Duodenal mucosa (tissue), 2 donors: ENCODE measurements around the gene EEA1.

Source experiments
- H3K27ac ChIP-seq: one replicate; pipeline ENCODE4 v1.7.0; 2013; ENCODE audit warnings: low read depth, low read length
- H3K27me3 ChIP-seq, 2 donors: one replicate each; pipeline ENCODE4 v1.7.0; 2013; ENCODE audit warnings: low read length in 2 of 2, control low read depth in 1 of 2; ENCODE audit not compliant: insufficient read depth in 2 of 2, control insufficient read depth in 1 of 2
- H3K36me3 ChIP-seq, 2 donors: one replicate each; pipeline ENCODE4 v1.7.0; 2013; ENCODE audit warnings: low read length in 2 of 2, control low read depth in 1 of 2; ENCODE audit not compliant: insufficient read depth in 2 of 2, control insufficient read depth in 1 of 2
- H3K4me1 ChIP-seq, 2 donors: one replicate each; pipeline ENCODE4 v1.7.0; 2013; ENCODE audit warnings: low read length in 2 of 2, control low read depth in 1 of 2; ENCODE audit not compliant: insufficient read depth in 2 of 2, control insufficient read depth in 1 of 2
- H3K4me3 ChIP-seq, 2 donors: one replicate each; pipeline ENCODE4 v1.7.0; 2013; ENCODE audit warnings: low read length in 2 of 2, low read depth in 1 of 2
- H3K9ac ChIP-seq, 2 donors: one replicate each; pipeline ENCODE4 v1.7.0; 2013; ENCODE audit warnings: low read length in 2 of 2, low read depth in 1 of 2
- H3K9me3 ChIP-seq, 2 donors: one replicate each; pipeline ENCODE4 v1.7.0; 2013; ENCODE audit warnings: low read length in 2 of 2, control low read depth in 1 of 2; ENCODE audit not compliant: control insufficient read depth in 1 of 2

EEA1 gene

GRCh38 chr12:92899386-92900001 is 29.6 kb downstream of the EEA1 start:
- no peak overlapping the region for H3K4me3 ChIP-seq
- H3K27me3 ChIP-seq = no peaks in the 10 kb centered on the region
- no peaks in the 10 kb centered on the region for H3K9me3 ChIP-seq
- peaks cover 0 to 5% of the 10 kb centered on the region in 2 donors for H3K4me1 ChIP-seq
- H3K36me3 ChIP-seq = no peaks in the 10 kb centered on the region
- no peak overlapping the region for H3K9ac ChIP-seq
- peak overlapping the region; percentile 8 for H3K27ac ChIP-seq

GRCh38 chr12:92898755-92899154 is 30.3 kb downstream of the EEA1 start:
- peaks cover 0 to 5% of the 10 kb centered on the region in 2 donors for H3K4me1 ChIP-seq

GRCh38 chr12:92897844-92898243 is 31.3 kb downstream of the EEA1 start:
- no peaks in the 10 kb centered on the region for H3K9me3 ChIP-seq
- no peak overlapping the region for H3K9ac ChIP-seq
- no peaks in the 10 kb centered on the region for H3K36me3 ChIP-seq
- peaks cover 0 to 5% of the 10 kb centered on the region in 2 donors for H3K4me1 ChIP-seq
- no peak overlapping the region for H3K4me3 ChIP-seq
- no peaks in the 10 kb centered on the region for H3K27me3 ChIP-seq
- H3K27ac ChIP-seq = no peak overlapping the region

More at GRCh38 chr12:92898755-92899154, 30.3 kb downstream of the EEA1 start:
- no peaks in the 10 kb centered on the region for H3K36me3 ChIP-seq
- no peaks in the 10 kb centered on the region for H3K27me3 ChIP-seq
- no peak overlapping the region for H3K9ac ChIP-seq
- H3K4me3 ChIP-seq = no peak overlapping the region
- H3K27ac ChIP-seq = no peak overlapping the region
- no peaks in the 10 kb centered on the region for H3K9me3 ChIP-seq

GRCh38 chr12:92890601-92891106 is 38.4 kb downstream of the EEA1 start:
- H3K27me3 ChIP-seq = no peaks in the 10 kb centered on the region
- peaks cover 0 to 3% of the 10 kb centered on the region in 2 donors for H3K36me3 ChIP-seq
- no peak overlapping the region for H3K9ac ChIP-seq
- no peak overlapping the region for H3K27ac ChIP-seq
- H3K4me3 ChIP-seq = no peak overlapping the region
- no peaks in the 10 kb centered on the region for H3K4me1 ChIP-seq
- no peaks in the 10 kb centered on the region for H3K9me3 ChIP-seq

DNA sequence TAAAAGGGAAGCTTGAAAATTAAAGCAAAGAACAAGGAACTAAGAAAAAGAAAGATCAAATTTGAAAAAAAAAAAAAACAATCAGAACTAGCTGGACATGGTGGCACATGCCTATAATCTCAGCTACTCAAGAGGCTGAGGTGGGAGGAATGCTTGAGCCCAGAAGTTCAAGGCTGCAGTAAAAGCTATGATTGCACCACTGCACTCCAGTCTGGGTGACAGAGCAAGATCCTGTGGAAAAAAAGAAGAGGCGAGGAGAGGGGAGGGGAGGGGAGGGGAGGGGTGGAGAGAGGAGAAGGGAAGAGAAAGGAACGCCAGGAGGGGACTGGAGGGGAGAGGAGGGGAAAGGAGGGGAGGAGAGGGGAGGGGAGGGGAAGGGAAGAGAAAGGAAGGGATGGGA is 43.0 kb downstream of the EEA1 start:
- H3K4me3 ChIP-seq = no peak overlapping the region
- H3K27me3 ChIP-seq = no peaks in the 10 kb centered on the region
- H3K9me3 ChIP-seq = no peaks in the 10 kb centered on the region
- H3K9ac ChIP-seq = no peak overlapping the region
- H3K36me3 ChIP-seq = peaks cover 0 to 3% of the 10 kb centered on the region in 2 donors
- H3K4me1 ChIP-seq = no peaks in the 10 kb centered on the region
- H3K27ac ChIP-seq = no peak overlapping the region

GRCh38 chr12:92879698-92880322 is 49.3 kb downstream of the EEA1 start:
- Histone ChIP-seq H3K27me3 (no peaks in the 10 kb centered on the region), H3K4me3 (no peak overlapping the region), H3K36me3 (peaks cover 0 to 5% of the 10 kb centered on the region in 2 donors), H3K9me3 (no peaks in the 10 kb centered on the region), H3K4me1 (no peaks in the 10 kb centered on the region), H3K9ac (no peak overlapping the region), H3K27ac (no peak overlapping the region)

GRCh38 chr12:92877904-92878303 is 51.2 kb downstream of the EEA1 start:
- H3K27me3 ChIP-seq = no peaks in the 10 kb centered on the region
- no peak overlapping the region for H3K27ac ChIP-seq
- H3K9me3 ChIP-seq = no peaks in the 10 kb centered on the region
- H3K4me3 ChIP-seq = no peak overlapping the region
- H3K36me3 ChIP-seq = peaks cover 3 to 5% of the 10 kb centered on the region in 2 donors
- no peaks in the 10 kb centered on the region for H3K4me1 ChIP-seq
- H3K9ac ChIP-seq = no peak overlapping the region

DNA sequence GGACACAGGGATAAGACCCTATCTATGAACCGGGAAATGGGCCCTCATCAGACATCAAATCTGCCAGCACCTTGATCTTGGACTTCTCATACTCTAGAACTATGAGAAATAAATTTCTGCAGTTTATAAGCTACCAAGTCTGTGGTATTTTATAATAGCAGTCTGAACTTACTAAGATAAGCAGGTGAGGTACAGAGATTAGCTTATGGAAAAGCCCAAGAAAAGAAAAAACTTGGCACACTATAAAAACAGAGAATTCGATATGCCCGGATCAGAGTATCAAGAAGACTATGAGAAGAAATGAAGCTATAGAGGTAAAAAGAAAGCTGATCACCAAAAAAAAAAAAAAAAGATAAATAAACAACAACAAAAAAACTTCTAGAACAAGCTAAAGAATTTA is 52.6 kb downstream of the EEA1 start:
- Histone ChIP-seq H3K27ac (no peak overlapping the region), H3K9me3 (no peaks in the 10 kb centered on the region), H3K4me3 (no peak overlapping the region), H3K36me3 (peaks cover 3 to 5% of the 10 kb centered on the region in 2 donors), H3K4me1 (no peaks in the 10 kb centered on the region), H3K9ac (no peak overlapping the region), H3K27me3 (no peaks in the 10 kb centered on the region)

GRCh38 chr12:92871116-92871515 is 58.0 kb downstream of the EEA1 start:
- Histone ChIP-seq H3K36me3 (peaks cover 0 to 3% of the 10 kb centered on the region in 2 donors), H3K9ac (no peak overlapping the region), H3K4me1 (no peaks in the 10 kb centered on the region), H3K27ac (no peak overlapping the region), H3K27me3 (no peaks in the 10 kb centered on the region), H3K9me3 (no peaks in the 10 kb centered on the region), H3K4me3 (no peak overlapping the region)

DNA sequence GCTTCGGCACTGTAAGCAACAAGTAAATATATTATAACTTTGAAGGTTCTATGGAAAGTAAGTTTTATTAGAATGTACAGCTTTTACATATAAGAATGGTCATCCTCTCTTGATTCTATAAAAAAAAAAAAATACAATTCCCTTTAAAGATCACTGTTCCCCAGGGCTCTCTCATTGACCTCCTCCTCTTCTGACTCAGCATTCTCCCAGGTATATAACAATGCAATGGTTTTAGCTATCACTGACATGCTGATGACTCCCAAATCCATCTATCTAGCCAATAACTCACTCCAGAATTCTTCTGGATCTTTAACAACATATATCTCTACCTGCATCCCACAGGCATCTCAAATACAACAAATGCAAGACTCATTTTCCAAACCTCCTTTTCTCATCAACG is 62.7 kb downstream of the EEA1 start:
- H3K27ac ChIP-seq = no peak overlapping the region

More for the DNA sequence above, 62.7 kb downstream of the EEA1 start:
- H3K4me3 ChIP-seq = no peak overlapping the region
- peaks cover 3 to 5% of the 10 kb centered on the region in 2 donors for H3K36me3 ChIP-seq
- H3K9ac ChIP-seq = no peak overlapping the region
- H3K27me3 ChIP-seq = no peaks in the 10 kb centered on the region
- no peaks in the 10 kb centered on the region for H3K4me1 ChIP-seq
- H3K9me3 ChIP-seq = no peaks in the 10 kb centered on the region
